ENCODE results near the gene MADD. TPM values are rescaled to one million over a fixed set of nuclear protein-coding genes. Genes with fewer than 3 reads are reported as not detected.

MADD gene
- total RNA-seq, 1 experiment from 2014 or later, result 132 TPM

DNA sequence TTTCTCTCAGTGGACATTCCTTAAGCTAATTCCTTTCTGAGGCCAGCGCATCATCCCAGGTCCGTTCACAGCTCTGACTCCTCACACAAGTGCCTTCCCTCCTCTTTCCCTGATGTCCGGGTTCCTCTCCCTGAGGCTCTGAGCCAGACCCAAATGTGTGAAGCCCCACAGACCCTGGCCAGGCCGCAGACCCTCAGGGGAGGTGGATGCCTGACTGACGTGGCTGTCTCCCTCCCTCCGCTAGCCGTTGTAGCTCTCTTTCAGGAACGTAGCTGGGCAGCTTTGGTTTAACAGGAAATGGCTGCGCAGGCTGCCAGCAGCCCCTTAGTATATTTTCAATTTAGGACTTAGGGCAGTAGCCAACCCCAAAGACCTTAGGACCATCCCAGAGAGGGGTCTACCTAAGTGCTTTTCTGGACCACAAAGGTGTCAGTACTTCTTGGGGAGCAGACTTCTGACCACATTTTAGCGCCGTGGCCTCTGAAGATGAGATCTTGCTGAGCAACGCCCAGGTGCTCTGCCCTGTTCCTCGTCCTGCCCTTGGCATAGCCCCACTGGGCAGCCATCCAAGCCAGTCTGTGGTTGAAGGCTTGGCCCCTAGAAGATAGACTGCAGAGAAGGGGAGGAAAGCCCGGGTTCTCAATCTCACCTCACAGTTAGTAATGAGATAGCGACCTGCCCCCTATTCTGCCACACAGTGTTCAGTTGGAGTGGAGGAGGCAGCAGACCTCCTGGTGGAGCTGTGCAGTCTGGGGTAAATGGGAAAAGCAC lies 55.5 kb downstream of the MADD start:
- Histone ChIP-seq H3K27ac (ENCODE audit: low read depth, low read length, poor library complexity, severe bottlenecking) (no peak overlapping the region), H3K36me3 (ENCODE audit: insufficient read depth, low read length, poor library complexity, severe bottlenecking) (peaks cover 65% of the 10 kb centered on the region), H3K9me3 (ENCODE audit: low read depth, low read length, poor library complexity, severe bottlenecking) (no peaks in the 10 kb centered on the region), H3K4me1 (ENCODE audit: insufficient read depth, low read length, poor library complexity, severe bottlenecking) (no peaks in the 10 kb centered on the region), H3K4me3 (ENCODE audit: low read depth, low read length, poor library complexity, severe bottlenecking) (no peak overlapping the region), H3K27me3 (replicated peaks; ENCODE audit: insufficient read depth, low read depth, low read length, poor library complexity) (no peaks in the 10 kb centered on the region)
- DNase-seq (ENCODE audit: low spot score), result no peak
- intact Hi-C loops (cut with micrococcal nuclease; ENCODE audit: unreplicated experiment), result no loop called here
- BruUV-seq (replicated peaks), result no TSS peak
- ChIA-PET CTCF (no interaction called here), POLR2A (ENCODE audit: low non-redundant PET) (no interaction called here)
- TF ChIP-seq, protein P1, sequence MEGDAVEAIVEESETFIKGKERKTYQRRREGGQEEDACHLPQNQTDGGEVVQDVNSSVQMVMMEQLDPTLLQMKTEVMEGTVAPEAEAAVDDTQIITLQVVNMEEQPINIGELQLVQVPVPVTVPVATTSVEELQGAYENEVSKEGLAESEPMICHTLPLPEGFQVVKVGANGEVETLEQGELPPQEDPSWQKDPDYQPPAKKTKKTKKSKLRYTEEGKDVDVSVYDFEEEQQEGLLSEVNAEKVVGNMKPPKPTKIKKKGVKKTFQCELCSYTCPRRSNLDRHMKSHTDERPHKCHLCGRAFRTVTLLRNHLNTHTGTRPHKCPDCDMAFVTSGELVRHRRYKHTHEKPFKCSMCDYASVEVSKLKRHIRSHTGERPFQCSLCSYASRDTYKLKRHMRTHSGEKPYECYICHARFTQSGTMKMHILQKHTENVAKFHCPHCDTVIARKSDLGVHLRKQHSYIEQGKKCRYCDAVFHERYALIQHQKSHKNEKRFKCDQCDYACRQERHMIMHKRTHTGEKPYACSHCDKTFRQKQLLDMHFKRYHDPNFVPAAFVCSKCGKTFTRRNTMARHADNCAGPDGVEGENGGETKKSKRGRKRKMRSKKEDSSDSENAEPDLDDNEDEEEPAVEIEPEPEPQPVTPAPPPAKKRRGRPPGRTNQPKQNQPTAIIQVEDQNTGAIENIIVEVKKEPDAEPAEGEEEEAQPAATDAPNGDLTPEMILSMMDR (conservative IDR thresholded peaks at IDR 0.05; ENCODE audit: low read depth, low read length), result no peak
- no peak for TF ChIP-seq EZH2 (IDR thresholded peaks at IDR 0.05; ENCODE audit: borderline replicate concordance, low read depth, low read length, poor library complexity, severe bottlenecking)

DNA sequence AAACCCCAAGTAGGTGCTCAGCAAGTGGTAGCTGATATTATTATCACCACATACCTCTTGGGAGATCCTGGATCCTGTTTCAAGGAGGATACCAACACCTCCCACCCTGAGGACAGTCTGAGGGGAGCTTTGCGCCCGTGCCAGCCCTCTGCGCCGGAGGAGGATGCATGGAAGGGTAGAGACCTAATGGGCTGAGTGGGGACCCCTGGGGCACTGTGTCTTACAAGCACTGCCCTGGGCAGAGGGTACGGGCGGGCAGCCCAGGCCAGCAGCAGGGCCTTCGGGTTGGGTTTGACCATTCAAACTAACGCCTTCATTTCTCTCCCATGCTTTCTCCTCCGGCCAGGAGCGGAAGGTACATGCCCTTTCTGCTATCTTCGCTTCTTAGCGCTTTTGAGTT lies 56.3 kb downstream of the MADD start:
- intact Hi-C loops (cut with micrococcal nuclease; ENCODE audit: unreplicated experiment), result no loop called here
- no peak for DNase-seq (ENCODE audit: low spot score)
- no peaks in the 10 kb centered on the region for H3K4me1 ChIP-seq (ENCODE audit: insufficient read depth, low read length, poor library complexity, severe bottlenecking)
- BruUV-seq (replicated peaks), result no TSS peak
- no peaks in the 10 kb centered on the region for H3K9me3 ChIP-seq (ENCODE audit: low read depth, low read length, poor library complexity, severe bottlenecking)
- no peaks in the 10 kb centered on the region for H3K27me3 ChIP-seq (replicated peaks; ENCODE audit: insufficient read depth, low read depth, low read length, poor library complexity)
- H3K4me3 ChIP-seq (ENCODE audit: low read depth, low read length, poor library complexity, severe bottlenecking), result no peak overlapping the region
- peaks cover 61% of the 10 kb centered on the region for H3K36me3 ChIP-seq (ENCODE audit: insufficient read depth, low read length, poor library complexity, severe bottlenecking)
- ChIA-PET CTCF (no interaction called here), POLR2A (ENCODE audit: low non-redundant PET) (no interaction called here)
- H3K27ac ChIP-seq (ENCODE audit: low read depth, low read length, poor library complexity, severe bottlenecking), result no peak overlapping the region
- TF ChIP-seq, protein P1 (conservative IDR thresholded peaks at IDR 0.05; ENCODE audit: low read depth, low read length), result no peak
- no peak for TF ChIP-seq EZH2 (IDR thresholded peaks at IDR 0.05; ENCODE audit: borderline replicate concordance, low read depth, low read length, poor library complexity, severe bottlenecking)

DNA sequence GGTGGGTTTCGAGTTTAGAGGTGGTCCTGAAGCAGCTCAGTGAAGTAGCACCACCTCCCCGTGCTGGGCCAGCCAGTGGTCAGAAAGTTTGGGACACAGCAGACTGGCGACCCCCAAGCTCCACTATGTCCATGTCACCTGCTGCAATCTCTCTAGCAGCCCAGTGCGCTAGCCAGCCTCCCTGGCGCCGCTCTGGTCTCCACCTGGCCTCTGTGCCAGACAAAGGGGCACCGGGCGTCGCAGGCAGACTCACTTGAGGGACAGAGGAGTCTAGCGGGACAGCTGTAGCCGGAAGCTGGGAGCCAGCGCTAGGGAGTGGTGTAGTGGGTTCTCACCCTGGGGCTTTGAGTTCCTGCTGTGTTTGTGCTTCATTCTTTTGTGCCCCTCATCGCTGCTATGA lies 57.1 kb downstream of the MADD start:
- H3K27me3 ChIP-seq (replicated peaks; ENCODE audit: insufficient read depth, low read depth, low read length, poor library complexity), result no peaks in the 10 kb centered on the region
- H3K9me3 ChIP-seq (ENCODE audit: low read depth, low read length, poor library complexity, severe bottlenecking), result no peaks in the 10 kb centered on the region
- DNase-seq (ENCODE audit: low spot score), result no peak
- BruUV-seq (replicated peaks), result no TSS peak
- POLR2A ChIA-PET (ENCODE audit: low non-redundant PET), result no interaction called here
- H3K36me3 ChIP-seq (ENCODE audit: insufficient read depth, low read length, poor library complexity, severe bottlenecking), result peaks cover 53% of the 10 kb centered on the region
- TF ChIP-seq, protein P1 (conservative IDR thresholded peaks at IDR 0.05; ENCODE audit: low read depth, low read length), result no peak
- no peak for TF ChIP-seq EZH2 (IDR thresholded peaks at IDR 0.05; ENCODE audit: borderline replicate concordance, low read depth, low read length, poor library complexity, severe bottlenecking)
- CTCF ChIA-PET, result no interaction called here
- H3K4me3 ChIP-seq (ENCODE audit: low read depth, low read length, poor library complexity, severe bottlenecking), result no peak overlapping the region
- H3K4me1 ChIP-seq (ENCODE audit: insufficient read depth, low read length, poor library complexity, severe bottlenecking), result no peaks in the 10 kb centered on the region
- H3K27ac ChIP-seq (ENCODE audit: low read depth, low read length, poor library complexity, severe bottlenecking), result no peak overlapping the region
- intact Hi-C loops (cut with micrococcal nuclease; ENCODE audit: unreplicated experiment), result no loop called here

Data from A673 (cell line).